Neuronal stem cell (in vitro differentiated cells): ENCODE data around the gene ITGA8.

Experiments used
- DNase-seq: peaks from one replicate; pipeline ENCODE4 v3.0.0-alpha.2; 2013; ENCODE audit warnings: low spot score
- H2AFZ ChIP-seq: one replicate; pipeline ENCODE4 v1.6.1; 2013; ENCODE audit warnings: mild to moderate bottlenecking, low read length, inconsistent platforms
- H2AK5ac ChIP-seq: 2 replicates; pipeline ENCODE4 v1.6.1; 2013; ENCODE audit warnings: low read depth, mild to moderate bottlenecking, inconsistent platforms, low read length, moderate library complexity, mixed read lengths
- H2BK120ac ChIP-seq: 2 replicates; pipeline ENCODE4 v1.6.1; 2013; ENCODE audit warnings: low read depth, mild to moderate bottlenecking, inconsistent platforms, low read length, moderate library complexity, mixed read lengths
- H2BK12ac ChIP-seq: one replicate; pipeline ENCODE4 v1.6.1; 2013; ENCODE audit warnings: low read length, inconsistent platforms
- H2BK15ac ChIP-seq: 2 replicates; pipeline ENCODE4 v1.6.1; 2013; ENCODE audit warnings: mild to moderate bottlenecking, low read length, inconsistent platforms, mixed read lengths
- H2BK5ac ChIP-seq: one replicate; pipeline ENCODE4 v1.6.1; 2013; ENCODE audit warnings: inconsistent platforms, mild to moderate bottlenecking, low read length, moderate library complexity
- H3K14ac ChIP-seq: one replicate; pipeline ENCODE4 v1.6.1; 2013; ENCODE audit warnings: low read length, inconsistent platforms
- H3K18ac ChIP-seq: 2 replicates; pipeline ENCODE4 v1.6.1; 2013; ENCODE audit warnings: low read length, inconsistent platforms
- H3K23ac ChIP-seq: 2 replicates; pipeline ENCODE4 v1.6.1; 2013; ENCODE audit warnings: low read depth, mild to moderate bottlenecking, mixed read lengths, low read length, inconsistent platforms; ENCODE audit not compliant: poor library complexity
- H3K27ac ChIP-seq: replicated peaks from 3 replicates; pipeline ENCODE4 v1.5.1; 2013; ENCODE audit warnings: low read length, inconsistent platforms
- H3K27me3 ChIP-seq, 3 experiments: 2 replicates each; pipeline ENCODE4 v1.6.1; 2013; ENCODE audit warnings: low read length in 3 of 3, mild to moderate bottlenecking in 2 of 3, inconsistent platforms in 1 of 3, low read depth in 1 of 3, mixed read lengths in 1 of 3, moderate library complexity in 1 of 3; ENCODE audit not compliant: control insufficient read depth in 3 of 3, insufficient read depth in 3 of 3
- H3K36me3 ChIP-seq, 2 donors: replicated peaks in 1 of 2; 2 replicates each; pipeline ENCODE4 v1.6.1; 2013; ENCODE audit warnings: low read length in 2 of 2; ENCODE audit not compliant: control insufficient read depth in 2 of 2, insufficient read depth in 2 of 2
- H3K4ac ChIP-seq: 2 replicates; pipeline ENCODE4 v1.6.1; 2013; ENCODE audit warnings: inconsistent platforms, mild to moderate bottlenecking, low read length, moderate library complexity
- H3K4me1 ChIP-seq, 2 donors: 1 replicate in 1 of 2; 2 replicates in 1 of 2; pipeline ENCODE4 v1.6.1; 2013; ENCODE audit warnings: low read length in 2 of 2, low read depth in 1 of 2; ENCODE audit not compliant: control insufficient read depth in 2 of 2, insufficient read depth in 1 of 2
- H3K4me2 ChIP-seq: one replicate; pipeline ENCODE4 v1.6.1; 2013; ENCODE audit warnings: mild to moderate bottlenecking, low read length, inconsistent platforms; ENCODE audit not compliant: insufficient read depth, poor library complexity, severe bottlenecking
- H3K4me3 ChIP-seq, 2 donors: 2 replicates each; pipeline ENCODE4 v1.5.1; 2013; ENCODE audit warnings: low read length in 2 of 2, mild to moderate bottlenecking in 2 of 2, inconsistent platforms in 1 of 2, moderate library complexity in 1 of 2
- H3K79me1 ChIP-seq: one replicate; pipeline ENCODE4 v1.6.1; 2013; ENCODE audit warnings: low read depth, mild to moderate bottlenecking, inconsistent platforms, low read length, moderate library complexity
- H3K9ac ChIP-seq: one replicate; pipeline ENCODE4 v1.6.1; 2013; ENCODE audit warnings: mild to moderate bottlenecking, low read depth, low read length, inconsistent platforms; ENCODE audit not compliant: poor library complexity
- H3K9me3 ChIP-seq, 2 donors: replicated peaks in 1 of 2; 2 replicates each; pipeline versions ENCODE3 to v1.6.1; 2013; ENCODE audit warnings: low read length in 2 of 2, mild to moderate bottlenecking in 2 of 2, inconsistent platforms in 1 of 2, low read depth in 1 of 2, mixed read lengths in 1 of 2, moderate library complexity in 1 of 2; ENCODE audit not compliant: control insufficient read depth in 2 of 2, insufficient read depth in 1 of 2
- H4K8ac ChIP-seq: one replicate; pipeline ENCODE4 v1.6.1; 2013; ENCODE audit warnings: low read depth, mild to moderate bottlenecking, inconsistent platforms, low read length, moderate library complexity
- H4K91ac ChIP-seq: one replicate; pipeline ENCODE4 v1.6.1; 2013; ENCODE audit warnings: low read length, low read depth, mild to moderate bottlenecking, inconsistent platforms; ENCODE audit not compliant: poor library complexity
- WGBS, 2 donors: extraction: QIAGEN DNeasy Blood & Tissue Kit; methylation state at CpG; one replicate each; pipeline ENCODE4 v1.1.7; 2013; ENCODE audit warnings: missing lambda C conversion rate in 2 of 2, mixed read lengths in 1 of 2; ENCODE audit not compliant: insufficient read length in 2 of 2, insufficient replicate concordance in 1 of 2; ENCODE audit errors: extremely low coverage in 2 of 2; 5-methylcytosine and 5-hydroxymethylcytosine counted together

The ITGA8 gene

GRCh38 chr10:15745751-15746150 lies 26.0 kb upstream of the ITGA8 start:
- DNase-seq, result no peak
- Histone ChIP-seq H3K27ac (no peak overlapping the region), H3K9me3 (no peaks in the 10 kb centered on the region), H3K4me2 (no peak overlapping the region), H3K4me1 (no peaks in the 10 kb centered on the region), H3K79me1 (no peaks in the 10 kb centered on the region), H2BK120ac (no peak overlapping the region), H2AK5ac (no peak overlapping the region), H3K4ac (no peak overlapping the region), H2BK12ac (no peak overlapping the region), H2BK15ac (no peak overlapping the region), H3K23ac (no peak overlapping the region), H3K4me3 (no peak overlapping the region), H3K27me3 (peaks cover 0 to 12% (median 0%) of the 10 kb centered on the region in 3 experiments), H3K9ac (no peak overlapping the region), H2BK5ac (no peak overlapping the region), H4K91ac (no peak overlapping the region), H4K8ac (no peak overlapping the region), H3K36me3 (no peaks in the 10 kb centered on the region), H3K14ac (no peak overlapping the region), H3K18ac (no peak overlapping the region), H2AFZ (no peak overlapping the region)
- WGBS, 2 donors, result no CpG with 5 or more reads among the region's 1 CpG

DNA sequence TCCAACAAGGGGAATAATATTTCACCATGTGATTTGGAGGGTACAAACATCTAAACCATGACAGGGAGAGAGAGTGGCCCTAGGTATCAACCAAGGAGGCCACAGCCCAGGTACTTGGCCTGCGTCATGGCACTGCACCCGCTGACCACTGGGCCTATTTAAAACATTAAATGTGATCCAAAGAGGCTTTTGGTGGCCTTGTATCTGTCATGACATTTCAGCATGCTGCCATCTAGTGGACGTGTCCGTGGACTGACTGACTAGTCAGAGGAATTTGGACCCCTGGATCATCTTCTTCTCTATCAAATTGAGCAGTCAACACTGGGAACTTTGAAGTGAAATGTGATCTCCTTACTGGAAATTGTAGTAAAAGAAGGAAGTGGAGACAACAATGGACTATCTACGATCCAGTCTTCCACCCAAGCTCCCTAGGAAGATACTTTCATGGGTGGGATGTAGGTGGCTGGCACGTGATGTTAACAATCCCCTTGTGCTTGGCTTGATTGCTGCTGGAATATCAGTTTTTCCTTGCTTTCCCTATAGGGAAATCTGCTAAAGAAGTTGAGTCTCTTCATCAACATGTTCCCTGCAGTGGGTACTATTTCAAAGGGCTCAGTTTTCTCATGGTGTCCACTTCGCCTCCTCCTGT lies 24.6 kb upstream of the ITGA8 start:
- no peaks in the 10 kb centered on the region for H3K36me3 ChIP-seq
- no peak overlapping the region for H3K4ac ChIP-seq
- peaks cover 0 to 12% (median 0%) of the 10 kb centered on the region in 3 experiments for H3K27me3 ChIP-seq
- H2AFZ ChIP-seq, result no peak overlapping the region
- H4K91ac ChIP-seq, result no peak overlapping the region
- H2BK120ac ChIP-seq, result no peak overlapping the region
- no peaks in the 10 kb centered on the region for H3K9me3 ChIP-seq
- no peak overlapping the region for H2AK5ac ChIP-seq
- no peak overlapping the region for H2BK5ac ChIP-seq
- no peak overlapping the region for H2BK15ac ChIP-seq
- H3K4me3 ChIP-seq, result no peak overlapping the region
- no peak overlapping the region for H3K4me2 ChIP-seq
- WGBS, 2 donors, result no CpG with 5 or more reads among the region's 7 CpGs
- no peak overlapping the region for H2BK12ac ChIP-seq
- H3K27ac ChIP-seq, result no peak overlapping the region
- no peak overlapping the region for H3K9ac ChIP-seq
- H3K23ac ChIP-seq, result no peak overlapping the region
- DNase-seq, result peak; percentile 51
- H3K18ac ChIP-seq, result no peak overlapping the region
- H3K79me1 ChIP-seq, result no peaks in the 10 kb centered on the region
- H4K8ac ChIP-seq, result no peak overlapping the region
- H3K14ac ChIP-seq, result no peak overlapping the region
- H3K4me1 ChIP-seq, result no peaks in the 10 kb centered on the region

DNA sequence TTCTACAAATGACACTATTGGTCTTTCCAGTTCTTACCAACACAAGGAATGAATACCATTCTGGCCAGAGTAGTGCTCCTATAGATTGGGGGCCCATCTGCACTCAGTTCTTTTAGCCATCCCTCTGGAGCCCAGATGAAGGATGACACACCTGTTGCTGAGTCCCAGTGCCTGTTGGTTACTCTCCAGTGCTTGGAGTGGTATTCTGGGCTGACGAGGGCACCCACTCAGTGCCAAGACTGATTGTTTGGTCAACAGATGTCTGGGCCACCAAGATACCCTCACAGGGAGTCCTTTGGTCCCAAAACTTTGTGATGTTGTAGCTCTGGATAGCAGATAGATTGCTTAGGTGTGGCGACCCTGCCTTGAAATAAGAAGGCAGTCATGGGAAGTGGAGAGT lies 23.7 kb upstream of the ITGA8 start:
- no peaks in the 10 kb centered on the region for H3K4me1 ChIP-seq
- no peak overlapping the region for H2AFZ ChIP-seq
- no peak overlapping the region for H3K9ac ChIP-seq
- H3K36me3 ChIP-seq, result no peaks in the 10 kb centered on the region
- H2BK120ac ChIP-seq, result no peak overlapping the region
- H3K4me3 ChIP-seq, result no peak overlapping the region
- H3K23ac ChIP-seq, result no peak overlapping the region
- H3K4ac ChIP-seq, result no peak overlapping the region
- H2BK5ac ChIP-seq, result no peak overlapping the region
- H3K14ac ChIP-seq, result no peak overlapping the region
- H2BK12ac ChIP-seq, result no peak overlapping the region
- H4K91ac ChIP-seq, result no peak overlapping the region
- no peaks in the 10 kb centered on the region for H3K9me3 ChIP-seq
- no peak overlapping the region for H4K8ac ChIP-seq
- no peak overlapping the region for H3K4me2 ChIP-seq
- no peak overlapping the region for H3K27ac ChIP-seq
- DNase-seq, result no peak
- H3K27me3 ChIP-seq, result peaks cover 0 to 12% (median 0%) of the 10 kb centered on the region in 3 experiments
- no peak overlapping the region for H2AK5ac ChIP-seq
- no peaks in the 10 kb centered on the region for H3K79me1 ChIP-seq
- no peak overlapping the region for H2BK15ac ChIP-seq
- no peak overlapping the region for H3K18ac ChIP-seq
- WGBS, 2 donors, result no CpG with 5 or more reads among the region's 2 CpGs

DNA sequence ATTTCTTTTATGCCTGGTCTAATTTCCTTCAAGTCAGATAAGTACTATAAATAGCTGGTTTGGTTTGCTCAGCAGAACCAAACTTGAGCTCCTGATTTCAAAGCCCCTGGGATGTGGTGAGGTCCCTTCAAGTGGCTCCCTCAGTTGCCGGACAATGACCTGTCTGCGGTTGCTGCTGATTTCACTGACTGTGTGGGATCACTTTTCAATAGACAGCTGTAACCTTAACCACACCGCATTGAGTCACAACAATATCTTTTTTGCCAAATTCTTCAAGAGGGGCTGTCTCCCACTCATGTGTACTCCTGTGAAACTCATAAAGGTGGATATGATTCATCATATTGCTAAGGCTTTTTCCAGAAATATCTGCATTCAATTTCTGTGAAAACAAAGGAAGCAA lies 23.1 kb upstream of the ITGA8 start:
- Histone ChIP-seq H3K36me3 (no peaks in the 10 kb centered on the region), H3K79me1 (no peaks in the 10 kb centered on the region)
- WGBS, 2 donors, result no CpG with 5 or more reads among the region's 3 CpGs

More for the DNA sequence above, 23.1 kb upstream of the ITGA8 start:
- no peak overlapping the region for H3K14ac ChIP-seq
- no peak overlapping the region for H2BK15ac ChIP-seq
- H3K27ac ChIP-seq, result no peak overlapping the region
- no peak overlapping the region for H2BK12ac ChIP-seq
- no peaks in the 10 kb centered on the region for H3K9me3 ChIP-seq
- H2AK5ac ChIP-seq, result no peak overlapping the region
- H3K4ac ChIP-seq, result no peak overlapping the region
- H3K27me3 ChIP-seq, result peaks cover 0 to 12% (median 0%) of the 10 kb centered on the region in 3 experiments
- no peak overlapping the region for H2AFZ ChIP-seq
- no peak overlapping the region for H2BK120ac ChIP-seq
- no peak overlapping the region for H3K9ac ChIP-seq
- H3K4me2 ChIP-seq, result no peak overlapping the region
- no peaks in the 10 kb centered on the region for H3K4me1 ChIP-seq
- no peak overlapping the region for H2BK5ac ChIP-seq
- H4K8ac ChIP-seq, result no peak overlapping the region
- H3K23ac ChIP-seq, result no peak overlapping the region
- no peak overlapping the region for H3K4me3 ChIP-seq
- H3K18ac ChIP-seq, result no peak overlapping the region
- no peak for DNase-seq
- no peak overlapping the region for H4K91ac ChIP-seq
